NCI-H2196 treated with DMSO at 0.1 percent for 48 hours (cell line): Measurements from ENCODE around the gene SDSL.

Experiments used
- DNase-seq: peaks from one replicate; lab custom pipeline; 2025; ENCODE audit not compliant: unreplicated experiment; lab: John Stamatoyannopoulos, UW

Gene SDSL

DNA sequence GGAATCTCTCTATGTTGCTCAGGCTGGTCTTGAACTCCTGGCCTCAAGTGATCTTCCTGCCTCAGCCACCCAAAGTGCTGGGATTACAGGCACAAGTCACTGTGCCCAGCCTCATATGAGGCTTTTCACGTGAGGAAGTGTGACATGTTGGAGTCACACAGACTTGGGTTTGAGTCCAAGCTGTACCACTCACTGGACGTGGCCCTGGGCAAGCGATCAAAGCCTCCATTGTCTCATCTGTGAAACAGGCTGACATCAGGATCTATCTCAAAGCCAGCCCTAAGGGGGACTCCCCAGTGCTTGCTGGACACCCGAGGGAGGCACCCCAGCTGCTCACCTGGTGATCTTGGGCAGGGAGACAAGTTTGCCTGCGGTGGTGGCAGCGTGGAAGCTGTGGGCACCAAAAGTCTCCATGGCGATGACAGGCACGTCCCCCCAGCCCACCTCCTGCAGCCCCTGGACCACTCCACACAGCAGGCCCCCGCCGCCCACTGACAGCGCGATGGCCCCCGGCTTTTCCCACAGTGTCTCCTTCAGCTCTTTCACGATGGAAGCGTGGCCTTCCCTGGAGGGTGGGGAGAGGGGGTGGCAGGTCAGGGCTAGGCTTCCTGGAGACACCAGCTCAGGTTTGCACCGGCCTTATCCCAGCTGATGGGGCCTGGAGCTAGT lies 25.2 kb upstream of the SDSL start:
- DNase-seq = no peak

GRCh38 chr12:113397497-113398197 lies 24.5 kb upstream of the SDSL start:
- DNase-seq = no peak

GRCh38 chr12:113398346-113399290 lies 23.6 kb upstream of the SDSL start:
- no peak for DNase-seq

DNA sequence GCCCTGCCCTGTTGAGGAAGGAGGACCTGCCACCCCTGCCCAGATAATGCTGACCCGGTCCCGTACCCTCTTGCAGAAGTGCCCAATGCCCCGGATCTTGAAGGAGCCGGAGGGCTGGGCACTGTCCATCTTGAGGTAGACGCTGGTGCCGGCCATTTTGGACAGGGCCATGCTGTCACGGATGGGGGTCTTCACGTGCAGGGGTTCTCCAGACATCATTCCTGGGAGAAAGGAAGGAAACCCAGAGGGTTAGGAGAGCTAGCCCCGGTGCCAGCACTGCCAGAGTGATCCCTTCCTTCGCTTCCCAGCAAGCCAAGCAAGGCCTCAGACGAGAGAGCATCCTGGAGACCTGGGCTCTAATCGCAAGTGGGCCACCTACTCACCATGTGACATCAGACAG lies 22.7 kb upstream of the SDSL start:
- DNase-seq = no peak

DNA sequence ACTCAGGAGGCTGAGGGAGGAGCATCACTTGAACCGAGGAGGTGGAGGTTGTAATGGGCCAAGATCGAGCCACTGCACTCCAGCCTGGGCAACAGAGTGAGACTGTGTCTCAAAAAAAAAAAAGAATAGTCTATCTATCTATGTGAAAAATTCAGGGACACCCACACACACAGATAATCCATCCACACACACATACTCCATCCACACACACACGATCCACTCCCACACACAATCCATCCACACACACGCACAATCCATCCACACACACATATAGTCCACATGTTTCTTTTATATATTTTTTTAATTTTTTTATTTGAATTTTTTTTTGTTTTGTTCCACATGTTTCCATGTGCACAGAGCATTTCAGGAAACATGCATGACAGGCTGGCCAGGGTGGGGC lies 21.8 kb upstream of the SDSL start:
- DNase-seq = no peak

DNA sequence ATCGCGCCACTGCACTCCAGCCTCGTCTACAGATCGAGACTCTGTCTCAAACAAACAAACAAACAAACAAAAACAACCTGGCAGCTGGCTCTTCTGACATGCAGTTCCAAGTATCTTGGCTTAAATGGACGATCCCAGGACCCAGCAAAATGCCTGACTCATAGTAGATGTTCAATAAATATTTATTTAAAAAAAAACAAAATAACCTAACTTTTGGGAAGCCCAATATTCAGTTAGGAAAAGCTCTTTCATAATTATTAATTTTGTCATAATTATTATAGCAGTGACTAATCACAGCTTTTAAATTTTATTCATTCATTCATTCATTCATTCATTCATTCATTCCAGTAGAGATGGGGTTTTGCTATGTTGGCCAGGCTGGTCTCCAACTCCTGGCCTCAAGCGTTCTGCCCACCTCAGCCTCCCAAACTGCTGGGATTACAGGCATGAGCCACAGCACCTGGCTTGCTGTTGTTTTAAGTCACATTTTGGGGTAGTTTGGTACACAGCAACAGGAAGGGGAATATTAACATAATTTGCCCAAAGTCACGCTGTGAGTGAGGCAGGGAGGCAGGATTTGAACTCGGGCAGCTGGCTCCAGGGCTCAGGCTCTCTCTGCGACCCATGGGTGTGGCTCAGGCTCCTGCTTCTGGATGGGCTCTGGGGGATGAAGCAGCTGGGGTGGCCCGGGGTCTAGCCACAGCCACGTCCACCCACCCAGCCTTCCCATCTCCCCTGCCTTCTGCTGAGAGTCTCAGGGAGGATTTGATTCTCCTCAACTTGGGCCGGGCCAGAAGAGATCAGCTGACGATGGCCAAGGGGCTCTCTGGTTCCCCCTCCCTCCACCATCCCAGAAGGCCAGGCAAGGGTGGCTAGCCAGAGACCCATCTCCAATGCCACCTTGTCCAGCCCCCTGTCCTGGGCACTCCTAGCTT lies 20.8 kb upstream of the SDSL start:
- no peak for DNase-seq

DNA sequence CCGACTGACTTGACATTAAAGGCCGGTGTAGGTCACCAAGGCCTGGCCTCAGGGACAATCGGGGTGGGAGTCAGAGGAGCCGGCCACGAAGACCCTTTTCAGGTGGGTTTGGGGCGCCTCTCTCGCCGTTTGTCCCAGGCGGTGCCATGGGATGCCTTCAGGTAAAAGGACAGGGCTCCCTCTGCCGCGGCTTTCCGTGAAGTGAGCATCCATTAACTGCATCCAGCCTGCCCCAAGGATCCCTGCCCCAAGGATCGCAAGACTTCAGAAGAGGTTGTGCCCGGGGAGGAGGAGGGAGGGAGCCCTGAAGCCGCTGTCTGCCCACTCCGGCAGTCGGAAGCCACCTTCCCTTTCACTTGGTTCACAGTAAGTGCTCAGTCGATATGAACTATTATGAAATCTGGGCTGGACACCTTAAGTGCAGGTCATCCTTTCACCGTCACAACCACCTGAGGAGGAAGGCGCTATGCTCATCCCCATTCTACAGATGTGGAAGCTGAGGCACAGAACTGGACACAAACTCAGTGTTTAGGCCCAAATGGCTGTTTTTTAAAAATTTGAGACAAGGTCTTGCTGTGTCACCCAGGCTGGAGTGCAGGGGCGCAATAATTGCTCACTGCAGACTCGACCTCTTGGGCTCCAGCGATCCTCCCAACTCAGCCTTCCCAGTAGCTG lies 19.5 kb upstream of the SDSL start:
- DNase-seq = no peak

DNA sequence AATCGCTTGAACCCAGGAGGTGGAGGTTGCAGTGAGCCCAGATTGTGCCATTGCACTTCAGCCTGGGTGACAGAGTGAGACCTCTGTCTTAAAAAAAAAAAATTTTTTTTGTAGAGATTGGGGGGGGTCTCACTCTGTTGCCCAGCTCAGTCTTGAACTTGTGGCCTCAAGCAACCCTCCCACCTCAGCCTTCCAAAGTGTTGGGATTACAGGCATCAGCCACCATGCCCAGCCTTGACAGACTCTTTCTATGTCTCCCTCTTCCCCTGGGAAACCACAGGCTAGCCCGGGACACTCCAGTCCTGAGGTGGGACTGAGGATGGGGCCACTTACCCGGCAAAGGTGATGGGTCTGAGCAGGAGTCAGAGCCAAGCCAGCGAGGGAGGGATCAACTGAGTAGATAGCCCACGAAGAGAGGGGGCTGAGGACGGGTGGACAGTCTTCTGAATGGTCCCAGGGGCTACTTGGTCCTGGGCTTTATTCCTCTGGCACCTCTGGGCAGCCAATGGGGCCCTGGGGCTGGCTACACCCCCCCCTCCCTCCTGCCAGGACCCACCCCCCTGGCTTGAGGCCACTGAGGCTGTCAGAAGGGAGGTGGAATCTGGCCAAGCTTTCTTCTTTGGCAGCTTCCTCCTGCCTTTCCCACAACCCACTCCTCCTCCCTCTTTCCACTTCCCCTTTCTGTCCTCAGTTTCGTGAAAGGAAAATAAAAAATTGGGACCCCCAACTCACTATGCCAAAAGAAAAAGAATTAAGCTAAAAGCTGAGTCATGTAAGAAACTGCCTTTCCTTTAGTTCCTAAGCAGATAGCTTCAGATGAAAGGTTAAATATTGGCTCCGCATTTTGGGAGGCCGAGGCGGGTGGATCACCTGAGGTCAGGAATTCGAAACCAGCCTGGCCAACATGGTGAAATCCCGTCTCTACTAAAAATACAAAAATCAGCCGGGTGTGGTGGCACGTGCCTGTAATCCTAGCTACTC lies 18.5 kb upstream of the SDSL start, which contains the start of gene SDS:
SDS (minus strand) TSS at position 453 of the 981 bp plus-strand sequence. CDS start 4,179 bp downstream, outside the sequence.
- DNase-seq = peak; percentile 32

DNA sequence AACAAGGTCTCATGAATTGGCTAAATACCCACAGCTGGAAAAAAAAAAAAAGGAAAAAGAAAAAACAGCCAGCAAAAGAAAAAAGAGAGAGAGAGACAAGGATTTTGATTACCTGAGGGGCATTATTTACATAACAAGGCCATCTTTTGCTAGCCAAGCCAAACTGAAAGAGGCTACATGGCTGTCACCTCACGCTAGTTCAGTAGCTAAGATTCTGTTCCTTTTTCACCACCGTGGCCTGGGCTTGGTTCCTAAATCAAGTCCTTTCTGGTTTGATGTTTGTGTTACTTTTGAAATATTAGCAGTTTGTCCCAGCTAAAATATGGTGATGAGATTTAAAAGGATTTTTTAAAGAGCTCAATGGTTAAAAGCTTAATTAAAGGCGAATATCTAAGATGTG lies 16.5 kb upstream of the SDSL start:
- no peak for DNase-seq

GRCh38 chr12:113407931-113408600 lies 14.1 kb upstream of the SDSL start:
- no peak for DNase-seq

GRCh38 chr12:113408756-113409298 lies 13.4 kb upstream of the SDSL start:
- DNase-seq = no peak

DNA sequence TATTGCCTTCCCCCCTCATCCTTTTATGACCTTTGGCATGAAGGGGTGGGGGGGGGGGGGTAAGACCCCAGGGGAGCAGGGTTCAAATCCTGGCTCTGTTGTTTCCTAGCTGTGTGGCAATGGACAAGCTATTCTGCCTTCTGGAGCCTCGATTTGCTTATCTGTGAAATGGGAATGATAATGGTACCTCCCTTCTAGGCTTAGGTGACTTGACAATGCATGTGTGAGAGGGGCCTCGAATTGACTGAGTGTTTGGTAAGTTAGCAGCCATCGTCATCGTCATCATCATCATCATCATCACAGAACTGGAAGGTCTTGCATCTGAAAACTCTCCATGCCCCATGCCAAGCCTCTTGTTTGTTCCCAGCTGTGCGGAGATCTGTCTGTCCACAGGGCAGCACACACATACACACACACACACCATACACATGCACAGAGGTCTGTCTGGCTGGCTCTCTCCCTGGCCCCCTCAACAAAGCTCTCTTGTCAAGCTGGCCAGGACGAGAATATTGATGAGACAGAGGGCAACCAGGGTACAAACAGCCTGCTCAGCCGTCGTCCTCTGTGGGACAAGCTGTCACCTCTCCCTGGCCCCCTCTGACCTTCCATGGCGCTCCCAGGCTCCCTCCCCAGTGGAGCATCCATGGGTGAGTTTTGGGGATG lies 12.6 kb upstream of the SDSL start:
- no peak for DNase-seq

DNA sequence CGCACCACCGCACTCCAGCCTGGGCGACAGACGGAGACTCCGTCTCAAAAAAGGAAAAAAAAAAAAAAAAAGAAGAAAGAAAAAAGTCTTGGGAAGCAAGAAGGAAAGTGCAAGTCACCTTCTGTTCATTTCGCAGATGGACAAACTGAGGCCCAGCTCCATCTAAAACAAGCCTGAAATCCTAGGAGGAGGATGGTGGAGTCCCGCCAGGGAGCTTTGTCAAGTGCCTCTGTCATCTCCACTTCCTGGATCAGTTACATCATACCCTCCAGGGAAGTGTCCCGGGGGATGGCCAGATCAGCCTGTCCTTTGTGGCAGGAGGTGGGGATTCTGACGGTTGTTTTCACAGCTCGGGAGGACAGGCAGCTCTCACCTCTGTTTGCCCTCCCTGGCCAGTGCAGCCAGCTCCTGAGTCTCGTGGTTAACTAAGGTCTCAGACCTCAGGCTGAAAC lies 8.7 kb upstream of the SDSL start:
- DNase-seq = no peak

DNA sequence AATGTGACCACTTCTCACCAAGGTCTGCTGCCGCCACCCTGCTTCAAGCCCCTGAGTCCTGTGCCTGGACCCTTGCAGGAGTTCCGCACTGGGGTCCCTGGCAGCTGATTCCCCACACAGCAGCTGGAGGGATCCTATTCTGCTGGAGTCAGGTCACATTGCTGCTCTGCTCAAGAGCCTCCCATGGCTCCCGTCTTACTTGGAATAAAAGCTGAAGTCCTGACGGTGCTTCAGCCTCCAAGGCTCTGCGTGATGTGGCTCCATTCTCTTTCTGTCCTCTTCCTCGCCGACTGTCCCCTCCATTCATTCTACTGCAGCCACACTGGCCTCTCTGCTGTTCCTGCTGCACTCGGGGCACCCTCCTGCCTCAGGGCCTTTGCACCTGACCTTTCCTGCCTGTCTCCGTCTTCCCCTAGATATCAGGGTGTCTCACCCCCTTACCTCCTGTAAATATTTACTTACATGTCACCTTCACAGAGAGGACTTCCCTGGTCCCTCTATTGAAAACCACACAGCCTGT lies 7.6 kb upstream of the SDSL start:
- DNase-seq = no peak

DNA sequence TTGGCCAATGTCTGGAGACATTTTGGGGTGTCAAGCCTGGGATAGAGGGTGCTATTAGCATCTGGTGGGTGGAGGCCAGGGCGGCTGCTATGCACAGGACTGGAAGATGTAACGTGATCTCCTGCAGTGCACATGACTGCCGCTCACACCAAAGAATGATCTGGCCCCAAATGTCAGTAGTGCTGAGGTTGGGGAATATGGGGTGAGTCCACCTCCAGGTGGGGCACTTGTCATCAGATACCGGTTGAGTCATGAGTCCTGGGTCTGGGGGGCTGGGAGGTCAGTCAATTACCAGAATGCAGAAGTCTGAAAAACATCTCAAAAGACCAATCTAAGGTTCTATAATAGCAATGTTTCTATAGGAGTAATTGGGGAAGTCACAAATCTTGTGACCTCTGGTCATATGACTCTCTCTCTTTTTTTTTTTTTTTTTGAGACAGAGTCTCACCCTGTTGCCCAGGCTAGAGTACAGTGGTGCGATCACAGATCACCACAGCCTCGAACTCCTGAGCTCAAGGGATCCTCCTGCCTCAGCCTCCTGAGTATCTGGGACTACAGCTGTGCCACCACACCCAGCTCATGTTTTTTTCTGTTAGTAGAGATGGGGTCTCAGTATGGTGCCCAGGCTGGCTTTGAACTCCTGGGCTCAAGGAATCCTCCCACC lies 6.0 kb upstream of the SDSL start:
- no peak for DNase-seq

GRCh38 chr12:113418213-113418879 lies 3.8 kb upstream of the SDSL start:
- no peak for DNase-seq
